NCI-H345 (cell line): ENCODE data around the gene TMEM120B.
"Not testable (repeated sequence)": the region's sequence is repeated elsewhere in the genome, so short reads cannot be mapped to it uniquely, and the experiment has no call there.

Source experiments
- DNase-seq: peaks from one replicate; lab custom pipeline; 2025; lab: John Stamatoyannopoulos, UW

Gene TMEM120B

DNA sequence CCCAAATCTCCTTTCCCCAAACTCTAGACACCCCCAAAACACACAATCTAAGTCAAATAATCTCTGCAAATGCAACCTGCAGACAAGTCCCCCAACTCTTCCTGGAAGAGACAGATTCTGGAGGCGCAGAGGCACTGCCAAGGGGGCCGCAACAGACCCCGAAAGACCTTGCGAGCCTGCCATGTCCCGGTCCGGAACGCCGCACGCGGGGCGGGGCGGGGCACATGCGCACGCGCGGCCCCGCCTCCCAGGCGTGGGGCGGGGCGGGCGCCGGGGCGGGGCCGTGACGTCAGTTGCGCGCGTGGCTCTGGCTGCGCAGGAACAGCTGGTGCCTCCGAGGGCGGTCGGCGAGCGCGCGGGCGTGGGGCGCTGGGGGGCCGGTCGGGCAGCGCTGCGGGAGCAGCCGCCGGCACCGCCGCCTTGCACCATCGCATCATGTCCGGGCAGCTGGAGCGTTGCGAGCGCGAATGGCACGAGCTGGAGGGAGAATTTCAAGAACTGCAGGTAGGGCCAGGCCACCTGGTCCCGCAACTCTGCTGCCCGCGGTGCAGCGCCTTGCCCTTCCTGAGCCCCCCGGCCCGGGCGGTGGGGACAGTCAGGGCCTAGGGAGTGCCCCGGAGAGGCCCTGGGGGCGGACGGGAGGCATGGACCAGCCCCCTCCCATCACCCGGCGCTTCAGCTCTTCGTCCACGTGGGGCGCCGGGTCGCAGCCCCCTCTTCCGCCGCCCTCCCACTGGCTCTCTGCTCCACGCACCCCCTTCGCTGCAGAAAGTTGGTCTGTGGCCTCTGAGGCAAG lies at the start of gene TMEM120B:
TSS of gene TMEM120B (plus strand) at position 292 of the 796 bp plus-strand sequence. CDS start at position 436, 144 bp downstream.
- DNase-seq = peak; percentile 84

DNA sequence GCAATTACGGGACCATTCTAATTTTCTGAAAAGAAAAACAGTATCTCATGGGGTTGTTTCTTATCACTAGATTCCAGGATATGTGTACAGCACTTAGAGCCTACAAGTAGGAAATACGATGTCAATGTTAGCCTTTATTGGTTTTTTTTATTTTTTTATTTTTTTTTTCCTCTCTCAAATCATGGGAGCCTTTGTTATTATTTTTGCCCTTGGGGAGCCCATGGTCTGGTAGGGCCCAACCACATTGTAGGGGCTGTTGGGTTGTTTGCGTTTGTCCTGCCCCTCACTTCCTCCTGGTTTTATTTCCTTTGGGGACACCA lies 49.0 kb upstream of the TMEM120B start:
- DNase-seq = no peak

DNA sequence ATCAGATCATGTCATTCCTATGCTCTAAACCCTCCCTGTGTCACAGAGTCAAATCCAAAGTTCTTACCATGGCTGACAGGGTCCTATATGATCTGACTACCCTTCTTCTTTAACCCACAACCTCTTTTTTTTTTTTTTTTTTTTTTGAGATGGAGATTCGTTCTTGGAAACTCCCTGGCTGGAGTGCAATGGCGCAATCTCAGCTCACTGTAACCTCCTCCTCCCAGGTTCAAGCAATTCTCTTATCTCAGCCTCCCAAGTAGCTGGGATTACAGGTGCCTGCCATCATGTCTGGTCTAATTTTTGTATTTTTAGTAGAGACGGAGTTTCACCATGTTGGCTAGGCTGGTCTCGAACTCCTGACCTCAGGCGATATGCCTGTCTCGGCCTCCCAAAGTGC lies 45.7 kb upstream of the TMEM120B start:
- DNase-seq = not testable (repeated sequence)

DNA sequence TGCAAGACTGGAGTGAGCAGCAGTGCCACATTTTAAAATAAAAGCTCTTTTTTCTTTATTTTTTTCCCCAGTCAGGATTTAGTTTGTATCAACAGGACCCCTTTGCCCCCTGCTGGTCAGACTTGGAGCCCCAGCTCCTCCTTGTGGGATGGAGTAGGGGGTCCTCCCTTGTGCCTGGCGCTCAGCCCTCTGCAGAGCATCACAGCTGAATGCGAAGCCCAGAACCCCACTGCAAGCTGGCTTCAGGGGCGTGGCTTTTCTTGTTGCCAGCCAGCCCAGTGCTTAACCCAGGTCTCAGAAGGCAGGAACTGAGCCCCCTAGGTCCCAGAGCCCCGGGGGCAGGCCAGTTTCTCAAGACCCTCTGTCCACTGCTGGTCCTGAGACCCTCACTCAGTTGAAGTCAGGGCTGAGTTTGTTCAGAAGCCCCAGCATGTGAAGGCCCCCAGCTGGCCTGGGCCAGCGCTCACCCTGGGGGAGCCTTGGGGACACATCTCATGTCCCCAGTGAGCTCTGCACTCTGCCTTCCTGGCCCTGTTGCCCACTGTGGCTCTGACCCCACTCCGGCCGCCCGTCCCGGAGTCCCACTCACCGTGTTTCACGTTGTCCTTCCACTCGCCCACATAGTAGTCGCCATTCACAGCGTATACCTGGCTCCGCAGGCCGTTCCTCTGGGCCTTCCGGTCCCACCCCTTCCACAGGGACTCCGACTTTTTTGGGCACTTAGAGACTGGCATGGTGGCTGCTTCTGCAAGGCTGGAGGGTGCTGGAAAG lies 43.6 kb upstream of the TMEM120B start:
- no peak for DNase-seq

DNA sequence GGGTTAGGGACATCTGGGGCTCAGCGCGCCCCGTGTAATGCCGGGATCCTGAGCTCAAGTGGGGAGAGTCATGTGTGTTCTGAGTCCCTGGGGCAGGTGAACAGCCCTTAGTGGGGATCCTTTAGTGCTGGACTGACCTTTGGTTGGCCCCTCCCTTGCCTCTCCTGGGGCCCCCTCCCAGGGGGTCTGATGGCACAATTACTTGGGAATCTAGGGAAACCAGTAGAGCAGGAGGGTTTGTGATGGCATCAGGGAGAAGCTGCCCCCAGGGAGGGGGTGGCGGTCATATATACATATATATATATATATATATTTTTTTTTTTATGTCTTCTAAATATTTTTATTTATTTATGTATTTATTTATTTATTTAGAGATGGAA lies 43.0 kb upstream of the TMEM120B start, which contains the start of gene MORN3:
TSS of gene MORN3 (minus strand) at position 134 of the 380 bp plus-strand sequence. CDS start 171 bp downstream, outside the sequence.
- DNase-seq = no peak

DNA sequence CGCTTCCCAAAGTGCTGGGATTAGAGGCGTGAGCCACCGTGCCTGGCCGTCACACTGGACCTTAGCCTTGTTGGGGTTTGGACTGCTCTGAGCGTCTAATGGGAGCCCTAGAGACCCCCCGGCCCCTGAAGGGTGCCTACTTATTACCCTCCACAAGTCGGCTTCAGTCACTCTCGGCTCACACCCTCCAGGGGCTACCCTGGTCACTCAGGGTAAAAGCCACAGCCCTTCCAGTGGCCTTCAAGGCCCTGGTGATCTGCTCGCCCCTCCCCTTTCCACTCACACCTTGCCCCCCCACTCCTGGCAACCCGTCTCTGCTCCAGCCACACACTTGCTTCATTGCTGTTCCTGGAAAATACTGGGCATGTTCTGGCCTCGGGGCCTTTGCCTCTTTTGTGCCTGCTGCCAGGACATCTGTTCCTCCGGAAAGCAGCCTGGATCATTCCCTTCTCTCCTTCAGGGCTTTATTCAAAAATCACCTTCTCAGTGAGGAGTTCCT lies 39.5 kb upstream of the TMEM120B start:
- no peak for DNase-seq

DNA sequence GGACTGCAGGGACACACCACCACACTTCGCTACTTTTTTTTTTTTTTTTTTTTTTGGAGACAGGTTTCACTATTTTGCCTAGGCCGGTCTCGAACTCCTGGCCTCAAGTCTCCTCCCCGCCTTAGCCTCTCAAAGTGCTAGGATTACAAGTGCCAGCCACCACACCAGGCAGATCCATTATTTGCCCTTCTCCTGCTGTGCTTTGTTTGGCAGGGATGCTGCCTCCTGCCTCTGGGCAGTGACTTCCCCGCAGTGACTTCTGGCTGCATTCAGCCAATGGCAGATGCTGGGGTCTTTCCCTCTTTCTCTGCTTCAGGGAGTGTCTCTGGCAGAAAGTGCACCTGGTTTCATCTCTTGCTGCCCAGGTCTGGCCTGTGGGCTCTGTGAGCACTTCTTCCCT lies 36.4 kb upstream of the TMEM120B start:
- peak; percentile 14 for DNase-seq

DNA sequence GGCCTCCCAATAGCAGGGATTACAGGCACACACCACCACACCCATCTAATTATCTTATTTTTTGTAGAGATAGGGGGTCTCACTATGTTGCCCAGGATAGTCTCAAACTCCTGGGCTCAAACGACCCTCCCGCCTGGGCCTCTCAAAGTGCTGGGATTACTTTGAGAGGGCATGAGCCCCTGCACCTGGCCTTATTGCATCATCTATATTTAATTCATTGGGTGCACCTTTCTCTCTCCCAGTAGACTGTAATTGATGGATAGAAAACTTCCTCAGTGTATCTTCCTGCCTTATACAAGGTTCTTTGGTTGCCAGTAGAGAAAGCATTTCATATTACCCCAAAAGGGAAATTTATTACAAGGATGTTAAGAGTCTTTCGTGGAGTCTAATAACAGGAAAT lies 34.2 kb upstream of the TMEM120B start:
- no peak for DNase-seq

DNA sequence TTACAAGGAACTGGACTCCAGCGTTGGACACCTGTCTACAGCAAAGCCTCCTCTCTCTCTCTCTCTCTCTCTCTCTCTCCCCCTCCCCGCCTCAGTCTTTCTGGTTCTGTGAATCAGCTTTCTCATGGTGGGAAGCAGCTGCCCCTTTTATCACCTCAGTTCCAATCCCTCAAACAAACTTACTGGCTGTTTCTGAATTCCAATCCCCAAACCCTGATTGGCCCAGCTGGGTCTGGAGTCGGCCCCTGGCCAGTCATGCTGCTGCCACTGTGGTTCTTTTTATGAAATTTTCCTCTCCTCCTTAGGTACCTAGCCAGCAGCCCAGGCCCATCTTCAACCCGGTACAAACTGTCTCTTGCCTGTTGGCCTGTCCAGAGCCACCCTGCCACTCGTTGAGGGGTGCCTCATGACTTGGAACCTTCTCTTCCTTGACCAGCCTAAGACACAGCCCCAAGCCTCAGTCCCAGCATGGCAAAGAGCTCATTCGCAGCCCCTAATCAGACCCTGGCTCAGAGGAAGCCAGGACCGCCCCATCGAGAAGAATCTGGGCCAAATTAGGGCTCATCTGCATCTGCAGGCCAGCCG lies 33.7 kb upstream of the TMEM120B start:
- no peak for DNase-seq

DNA sequence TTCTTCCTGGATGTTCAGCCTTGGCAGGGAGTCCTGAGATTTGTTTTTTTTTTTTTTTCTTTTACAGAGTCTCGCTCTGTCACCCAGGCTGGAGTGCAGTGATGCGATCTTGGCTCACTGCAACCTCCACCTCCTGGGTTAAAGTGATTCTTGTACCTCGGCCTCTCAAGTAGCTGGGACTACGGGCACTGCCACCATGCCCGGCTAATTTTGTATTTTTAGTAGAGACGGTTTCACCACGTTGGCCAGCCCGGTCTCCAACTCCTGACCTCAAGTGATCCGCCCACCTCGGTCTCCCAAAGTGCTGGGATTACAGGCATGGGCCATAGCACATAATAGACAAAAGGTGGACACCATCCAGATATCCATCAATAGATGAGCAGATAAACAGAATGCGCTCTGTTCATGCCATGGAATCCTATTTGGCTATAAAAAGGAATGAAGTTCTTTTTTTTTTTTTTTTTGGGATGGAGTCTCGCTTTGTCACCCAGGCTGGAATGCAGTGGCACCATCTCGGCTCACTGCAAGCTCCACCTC lies 32.8 kb upstream of the TMEM120B start:
- DNase-seq = not testable (repeated sequence)

DNA sequence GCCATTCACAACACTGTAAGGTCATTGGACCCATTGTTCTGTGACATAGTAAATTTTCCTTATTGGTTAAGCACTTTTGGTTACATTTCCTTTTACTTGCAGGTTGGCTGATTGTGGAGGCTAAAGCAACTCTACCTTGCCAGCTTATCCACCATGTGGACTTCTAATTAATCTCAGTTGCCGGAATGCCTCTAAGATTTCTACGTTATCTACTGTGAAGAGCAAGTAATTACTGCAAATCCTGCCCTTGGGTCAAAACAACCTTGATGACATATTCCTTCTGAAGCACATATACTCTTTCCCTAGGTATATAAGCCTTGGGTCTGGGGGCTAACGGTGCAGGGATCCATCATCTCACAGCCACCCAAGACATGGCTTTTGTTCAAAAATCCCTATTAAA lies 23.6 kb upstream of the TMEM120B start:
- no peak for DNase-seq

DNA sequence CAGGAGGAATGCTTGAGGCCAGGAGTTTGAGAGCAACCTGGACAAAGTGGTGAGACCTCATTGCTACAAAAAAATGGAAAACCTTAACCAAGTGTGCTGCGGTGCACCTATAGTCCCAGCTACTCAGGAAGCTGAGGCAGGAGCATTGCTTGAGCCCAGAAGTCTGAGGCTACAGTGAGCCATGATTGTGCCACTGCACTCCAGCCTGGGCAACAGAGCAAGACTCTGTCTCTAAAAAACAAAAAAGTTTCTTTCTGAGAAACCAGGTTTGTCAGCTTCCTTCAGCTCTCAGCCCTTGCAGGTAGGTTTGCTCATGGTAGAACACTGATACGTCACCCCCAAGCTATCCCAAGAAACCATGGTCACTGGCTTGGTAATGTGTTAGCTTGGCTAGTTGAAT lies 23.1 kb upstream of the TMEM120B start:
- DNase-seq = no peak

DNA sequence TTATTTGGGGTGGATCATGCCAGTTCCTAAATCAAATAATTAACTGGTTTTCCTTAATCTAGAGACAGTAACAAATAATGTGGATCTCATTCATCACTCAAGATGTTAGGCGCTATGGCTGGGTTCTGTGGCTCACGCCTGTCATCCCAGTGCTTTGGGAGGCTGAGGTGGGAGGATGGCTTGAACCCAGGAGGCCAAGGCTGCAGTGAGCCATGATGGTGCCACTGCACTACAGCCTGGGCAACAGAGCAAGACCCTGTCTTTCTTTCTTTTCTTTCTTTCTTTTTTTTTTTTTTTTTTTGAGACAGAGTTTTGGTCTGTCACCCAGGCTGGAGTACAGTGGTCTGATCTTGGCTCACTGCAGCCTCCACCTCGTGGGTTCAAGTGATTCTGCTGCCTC lies 19.8 kb upstream of the TMEM120B start:
- not testable (repeated sequence) for DNase-seq

DNA sequence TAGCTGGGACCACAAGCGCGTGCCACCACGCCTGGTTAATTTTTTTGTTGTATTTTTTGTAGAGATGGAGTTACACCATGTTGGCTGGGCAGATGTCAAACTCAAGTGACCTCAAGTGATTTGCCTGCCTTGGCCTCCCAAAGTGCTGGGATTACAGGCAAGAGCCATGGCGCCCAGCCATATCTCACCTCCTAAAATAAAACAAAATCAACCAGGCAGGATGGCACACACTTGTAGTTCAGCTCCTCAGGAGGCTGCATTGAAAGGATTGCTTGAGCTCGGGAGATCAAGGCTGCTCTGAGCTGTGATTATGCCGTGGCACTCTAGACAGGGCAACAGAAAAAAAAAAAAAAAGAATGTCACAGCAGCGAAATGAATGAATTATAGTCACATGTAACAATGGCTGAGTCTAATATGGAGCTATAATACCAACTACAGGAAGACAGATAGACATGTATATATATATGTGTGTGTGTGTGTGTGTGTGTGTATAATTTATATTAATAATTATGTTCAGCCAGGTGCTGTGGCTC lies 19.3 kb upstream of the TMEM120B start:
- DNase-seq = no peak

DNA sequence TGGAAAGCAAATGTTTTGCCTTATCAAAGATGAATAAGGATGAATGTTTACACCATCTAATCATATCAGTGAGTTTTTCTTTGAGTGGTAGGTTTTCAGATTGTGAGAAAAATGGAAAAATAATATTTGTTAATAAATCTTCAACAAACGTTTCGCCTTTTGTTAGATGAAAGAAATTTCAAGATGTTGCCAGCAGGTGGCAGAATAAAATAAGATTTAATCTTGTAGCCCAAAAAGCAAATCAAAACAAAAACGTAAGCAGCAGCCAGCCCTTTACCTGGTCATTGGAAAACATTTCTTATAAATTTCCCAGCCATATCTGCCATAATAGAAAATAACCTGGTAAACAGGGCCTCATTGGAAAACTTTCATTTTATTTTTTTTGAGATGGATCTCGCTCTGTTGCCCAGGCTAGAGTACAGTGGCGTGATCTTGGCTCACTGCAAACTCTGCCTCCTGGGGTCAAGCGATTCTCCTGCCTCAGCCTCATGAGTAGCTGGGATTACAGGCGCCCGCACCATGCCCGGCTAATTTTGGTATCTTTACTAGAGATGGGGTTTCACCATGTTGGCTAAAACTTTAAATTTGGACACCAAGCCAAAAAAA lies 15.4 kb upstream of the TMEM120B start:
- DNase-seq = peak; percentile 70

DNA sequence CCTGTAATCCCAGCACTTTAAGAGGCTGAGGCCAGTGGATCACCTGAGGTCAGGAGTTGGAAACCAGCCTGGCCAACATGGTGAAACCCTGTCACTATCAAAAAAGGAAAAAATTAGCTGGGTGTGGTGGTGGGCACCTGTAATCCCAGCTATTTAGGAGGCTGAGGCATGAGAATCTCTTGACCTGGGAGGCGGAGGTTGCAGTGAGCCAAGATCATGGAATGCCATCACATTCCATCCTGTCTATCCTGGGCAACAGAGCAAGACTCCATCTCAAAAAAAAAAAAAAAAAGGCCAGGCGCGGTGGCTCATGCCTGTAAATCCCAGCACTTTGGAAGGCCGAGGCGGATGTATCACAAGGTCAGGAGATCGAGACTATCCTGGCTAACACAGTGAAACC lies 14.7 kb upstream of the TMEM120B start:
- DNase-seq = not testable (repeated sequence)

DNA sequence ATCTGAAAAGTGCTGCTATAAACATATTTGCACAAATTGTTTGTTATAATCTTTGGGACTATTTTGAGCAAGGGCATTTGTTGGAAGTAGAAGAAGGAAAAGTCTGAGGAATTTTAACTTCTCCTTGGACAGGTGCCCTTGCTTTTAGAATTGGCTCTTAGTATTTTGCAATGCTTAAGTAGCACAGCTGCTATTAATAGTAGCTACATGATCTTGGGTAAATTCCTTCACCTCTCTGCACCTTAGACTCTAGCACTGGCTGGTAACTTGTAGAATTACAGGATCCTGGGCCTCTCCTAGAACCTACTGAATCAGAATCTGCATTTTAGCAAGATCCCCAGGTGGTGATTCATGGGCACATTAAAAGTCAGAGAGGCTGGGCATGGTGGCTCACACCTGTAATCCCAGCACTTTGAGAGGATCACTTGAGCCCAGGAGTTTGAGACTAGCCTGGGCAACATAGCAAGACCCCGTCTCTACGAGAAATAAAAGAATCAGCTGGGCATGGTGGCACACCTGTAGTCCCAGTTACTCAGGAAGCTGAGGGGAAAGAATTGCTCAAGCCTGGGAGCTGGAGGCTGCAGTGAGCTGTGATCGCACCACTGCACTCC lies 10.8 kb upstream of the TMEM120B start:
- no peak for DNase-seq

DNA sequence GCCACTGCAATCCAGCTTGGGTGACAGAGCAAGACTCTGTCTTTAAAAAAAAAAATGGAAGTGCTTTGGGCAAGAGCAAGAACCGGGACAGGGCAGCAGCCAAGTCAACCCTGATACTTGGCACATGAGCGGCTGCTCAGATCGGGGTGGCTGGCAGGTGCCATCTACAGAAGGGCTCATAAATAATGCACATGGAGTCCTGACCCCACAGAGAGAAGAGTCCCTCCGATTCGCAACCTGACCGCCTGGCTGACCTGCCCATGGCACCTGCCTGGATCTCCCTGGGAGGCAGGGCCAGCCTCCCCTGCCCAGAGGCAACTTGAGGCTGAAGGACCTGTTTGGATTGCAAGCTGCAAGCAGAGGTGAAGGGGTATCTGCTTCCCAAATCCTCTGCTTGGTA lies 9.6 kb upstream of the TMEM120B start:
- DNase-seq = no peak

DNA sequence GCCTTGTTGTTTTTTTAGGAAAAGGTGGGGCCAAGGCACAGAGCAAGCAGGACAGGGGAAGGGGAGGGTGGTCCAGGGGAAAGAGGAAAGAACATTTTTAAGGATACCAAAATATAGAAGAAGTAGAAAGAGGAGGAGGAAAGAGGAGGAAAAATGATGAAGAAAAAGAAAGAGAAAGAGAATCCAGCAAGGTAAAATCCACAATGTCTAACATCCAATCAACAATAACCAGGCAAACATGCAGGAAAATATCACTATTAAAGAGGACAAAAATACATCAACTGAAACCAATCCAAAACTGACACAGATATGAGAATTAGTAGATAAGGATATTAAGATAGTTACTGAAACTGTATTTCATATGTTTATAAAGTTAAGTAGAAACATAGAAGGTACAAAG lies 7.0 kb upstream of the TMEM120B start:
- DNase-seq = no peak

DNA sequence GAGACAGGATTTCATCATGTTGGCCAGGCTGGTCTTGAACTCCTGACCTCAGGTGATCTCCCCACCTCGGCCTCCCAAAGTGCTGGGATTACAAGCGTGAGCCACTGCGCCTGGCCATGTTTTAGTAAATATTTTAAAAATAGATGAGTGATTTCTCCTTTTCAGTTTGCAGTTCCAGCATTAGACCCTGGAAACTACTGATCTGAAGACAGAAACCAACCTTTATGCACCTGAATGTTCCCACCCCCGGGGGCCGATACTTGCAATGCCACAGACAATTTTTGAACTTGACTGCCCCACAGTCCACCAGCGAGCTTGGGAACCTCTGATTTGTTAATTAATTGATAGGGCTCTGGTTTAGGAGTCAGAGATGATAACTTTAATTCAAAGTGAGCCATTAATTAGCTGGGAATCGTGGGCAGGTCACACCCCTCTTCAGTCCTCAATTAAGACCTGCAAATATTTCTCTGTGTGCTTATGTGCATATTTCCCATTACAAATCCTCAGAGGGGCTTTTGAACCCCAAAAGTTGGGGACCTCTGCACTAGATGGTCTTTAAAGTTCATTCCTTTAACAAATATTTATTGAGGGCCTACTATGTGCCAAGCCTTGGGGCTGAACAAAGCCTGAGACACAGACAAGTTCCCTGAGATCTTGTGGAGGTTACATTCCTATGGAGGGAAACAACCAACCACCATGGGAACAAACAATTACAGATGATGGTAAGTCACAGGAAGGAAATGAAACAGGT lies 4.1 kb upstream of the TMEM120B start:
- DNase-seq = no peak

DNA sequence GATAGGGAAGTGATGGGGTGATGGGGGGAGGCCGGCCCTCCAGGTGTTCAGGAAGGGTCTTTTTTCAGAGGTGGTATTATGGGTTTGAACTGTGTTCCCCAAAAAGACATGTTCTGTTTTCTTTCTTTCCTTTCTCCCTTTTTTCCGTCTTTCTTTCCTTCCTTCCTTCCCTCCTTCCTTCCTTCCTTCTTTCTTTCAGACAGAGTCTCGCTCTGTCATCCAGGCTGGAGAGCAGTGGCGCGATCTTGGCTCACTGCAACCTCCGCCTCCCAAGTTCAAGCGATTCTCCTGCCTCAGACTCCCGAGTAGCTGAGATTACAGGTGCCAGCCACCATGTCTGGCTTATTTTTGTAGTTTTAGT lies 3.5 kb upstream of the TMEM120B start:
- DNase-seq = not testable (repeated sequence)
